ENCODE data around the gene MYO5B. TPM values are rescaled to one million over a fixed set of nuclear protein-coding genes. Genes with fewer than 3 reads are reported as not detected.

MYO5B gene
- polyA plus RNA-seq, 1 donor from 2014 or later, result 0.42 TPM

DNA sequence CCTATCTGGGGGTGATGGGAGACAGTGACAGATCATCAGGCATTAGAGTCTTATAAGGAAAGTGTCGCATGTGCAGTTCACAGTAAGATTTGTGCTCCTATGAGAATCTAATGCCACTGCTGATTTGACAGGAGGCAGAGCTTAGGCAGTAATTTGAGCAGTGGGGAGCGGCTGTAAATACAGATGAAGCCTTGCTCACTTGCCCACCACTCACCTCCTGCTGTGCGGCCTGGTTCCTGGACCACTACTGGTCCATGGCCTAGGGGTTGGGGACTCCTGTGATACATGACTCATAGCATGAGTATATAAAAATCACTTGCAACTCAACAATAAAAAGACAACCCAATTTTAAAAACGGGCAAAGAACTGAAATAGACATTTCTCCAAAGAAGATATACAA, 310.5 kb downstream of the MYO5B start:
- Histone ChIP-seq H3K4me2 (ENCODE audit: low read length) (no peak overlapping the region), H3K27me3 (ENCODE audit: insufficient read depth, low read depth, low read length) (no peaks in the 10 kb centered on the region), H3K79me2 (replicated peaks; ENCODE audit: insufficient read depth, low read length) (no peaks in the 10 kb centered on the region), H3K9me3 (ENCODE audit: low read length) (no peaks in the 10 kb centered on the region), H3K4me3 (ENCODE audit: low read length) (no peak overlapping the region), H2AFZ (ENCODE audit: low read depth, low read length) (no peak overlapping the region), H3F3A (ENCODE audit: insufficient read depth, low read length, poor library complexity, severe bottlenecking) (no peaks in the 10 kb centered on the region), H3K36me3 (ENCODE audit: insufficient read depth, low read length) (no peaks in the 10 kb centered on the region), H3K27ac (ENCODE audit: low read length) (peak overlapping the region; percentile 45), H3K9me2 (ENCODE audit: insufficient read depth, low read length) (no peaks in the 10 kb centered on the region), H3K9ac (ENCODE audit: low read length) (no peak overlapping the region), H4K20me1 (ENCODE audit: insufficient read depth) (no peaks in the 10 kb centered on the region)
- TF ChIP-seq, protein P1, sequence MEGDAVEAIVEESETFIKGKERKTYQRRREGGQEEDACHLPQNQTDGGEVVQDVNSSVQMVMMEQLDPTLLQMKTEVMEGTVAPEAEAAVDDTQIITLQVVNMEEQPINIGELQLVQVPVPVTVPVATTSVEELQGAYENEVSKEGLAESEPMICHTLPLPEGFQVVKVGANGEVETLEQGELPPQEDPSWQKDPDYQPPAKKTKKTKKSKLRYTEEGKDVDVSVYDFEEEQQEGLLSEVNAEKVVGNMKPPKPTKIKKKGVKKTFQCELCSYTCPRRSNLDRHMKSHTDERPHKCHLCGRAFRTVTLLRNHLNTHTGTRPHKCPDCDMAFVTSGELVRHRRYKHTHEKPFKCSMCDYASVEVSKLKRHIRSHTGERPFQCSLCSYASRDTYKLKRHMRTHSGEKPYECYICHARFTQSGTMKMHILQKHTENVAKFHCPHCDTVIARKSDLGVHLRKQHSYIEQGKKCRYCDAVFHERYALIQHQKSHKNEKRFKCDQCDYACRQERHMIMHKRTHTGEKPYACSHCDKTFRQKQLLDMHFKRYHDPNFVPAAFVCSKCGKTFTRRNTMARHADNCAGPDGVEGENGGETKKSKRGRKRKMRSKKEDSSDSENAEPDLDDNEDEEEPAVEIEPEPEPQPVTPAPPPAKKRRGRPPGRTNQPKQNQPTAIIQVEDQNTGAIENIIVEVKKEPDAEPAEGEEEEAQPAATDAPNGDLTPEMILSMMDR (IDR thresholded peaks at IDR 0.05; ENCODE audit: poor library complexity, severe bottlenecking), result no peak
- no peak for TF ChIP-seq SMC3 (conservative IDR thresholded peaks at IDR 0.05; ENCODE audit: poor library complexity)
- TF ChIP-seq RAD21 (conservative IDR thresholded peaks at IDR 0.05), result no peak
- TF ChIP-seq POLR2AphosphoS5 (IDR thresholded peaks at IDR 0.05), result peak; percentile 45
- no peak for TF ChIP-seq EZH2 (IDR thresholded peaks at IDR 0.05; ENCODE audit: borderline replicate concordance, insufficient read depth, low read length, poor library complexity, severe bottlenecking)
- TF ChIP-seq, protein P2, sequence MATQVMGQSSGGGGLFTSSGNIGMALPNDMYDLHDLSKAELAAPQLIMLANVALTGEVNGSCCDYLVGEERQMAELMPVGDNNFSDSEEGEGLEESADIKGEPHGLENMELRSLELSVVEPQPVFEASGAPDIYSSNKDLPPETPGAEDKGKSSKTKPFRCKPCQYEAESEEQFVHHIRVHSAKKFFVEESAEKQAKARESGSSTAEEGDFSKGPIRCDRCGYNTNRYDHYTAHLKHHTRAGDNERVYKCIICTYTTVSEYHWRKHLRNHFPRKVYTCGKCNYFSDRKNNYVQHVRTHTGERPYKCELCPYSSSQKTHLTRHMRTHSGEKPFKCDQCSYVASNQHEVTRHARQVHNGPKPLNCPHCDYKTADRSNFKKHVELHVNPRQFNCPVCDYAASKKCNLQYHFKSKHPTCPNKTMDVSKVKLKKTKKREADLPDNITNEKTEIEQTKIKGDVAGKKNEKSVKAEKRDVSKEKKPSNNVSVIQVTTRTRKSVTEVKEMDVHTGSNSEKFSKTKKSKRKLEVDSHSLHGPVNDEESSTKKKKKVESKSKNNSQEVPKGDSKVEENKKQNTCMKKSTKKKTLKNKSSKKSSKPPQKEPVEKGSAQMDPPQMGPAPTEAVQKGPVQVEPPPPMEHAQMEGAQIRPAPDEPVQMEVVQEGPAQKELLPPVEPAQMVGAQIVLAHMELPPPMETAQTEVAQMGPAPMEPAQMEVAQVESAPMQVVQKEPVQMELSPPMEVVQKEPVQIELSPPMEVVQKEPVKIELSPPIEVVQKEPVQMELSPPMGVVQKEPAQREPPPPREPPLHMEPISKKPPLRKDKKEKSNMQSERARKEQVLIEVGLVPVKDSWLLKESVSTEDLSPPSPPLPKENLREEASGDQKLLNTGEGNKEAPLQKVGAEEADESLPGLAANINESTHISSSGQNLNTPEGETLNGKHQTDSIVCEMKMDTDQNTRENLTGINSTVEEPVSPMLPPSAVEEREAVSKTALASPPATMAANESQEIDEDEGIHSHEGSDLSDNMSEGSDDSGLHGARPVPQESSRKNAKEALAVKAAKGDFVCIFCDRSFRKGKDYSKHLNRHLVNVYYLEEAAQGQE (IDR thresholded peaks at IDR 0.05; ENCODE audit: borderline replicate concordance), result no peak
- no peak for TF ChIP-seq MXI1 (conservative IDR thresholded peaks at IDR 0.05; ENCODE audit: poor library complexity, severe bottlenecking)
- TF ChIP-seq EP300 (conservative IDR thresholded peaks at IDR 0.05; ENCODE audit: poor library complexity, severe bottlenecking), result peak; percentile 38
- no peak for TF ChIP-seq TAF1 (IDR thresholded peaks at IDR 0.05; ENCODE audit: low read depth)

DNA sequence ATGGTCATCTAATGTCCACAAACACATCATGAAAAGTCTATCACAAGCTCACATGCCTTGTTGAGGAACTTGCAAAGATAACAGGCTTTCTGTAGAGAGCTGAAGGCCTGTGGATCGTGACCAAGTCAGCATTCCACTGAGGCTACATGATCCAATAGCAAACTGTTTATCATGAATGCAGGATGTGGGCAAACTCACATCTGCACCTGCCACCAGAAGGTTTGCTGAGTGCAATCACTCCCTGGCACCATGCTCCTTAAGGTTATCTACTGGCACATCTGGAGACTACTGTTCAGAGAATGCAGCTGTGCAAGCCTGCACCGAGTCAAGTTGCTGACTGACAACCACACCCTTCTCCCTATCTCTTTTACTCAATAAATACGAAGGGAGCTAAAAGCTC, 314.3 kb downstream of the MYO5B start:
- Histone ChIP-seq H3K9ac (ENCODE audit: low read length) (no peak overlapping the region), H3K36me3 (ENCODE audit: insufficient read depth, low read length) (no peaks in the 10 kb centered on the region), H2AFZ (ENCODE audit: low read depth, low read length) (no peak overlapping the region), H3F3A (ENCODE audit: insufficient read depth, low read length, poor library complexity, severe bottlenecking) (no peaks in the 10 kb centered on the region), H4K20me1 (ENCODE audit: insufficient read depth) (no peaks in the 10 kb centered on the region), H3K79me2 (replicated peaks; ENCODE audit: insufficient read depth, low read length) (no peaks in the 10 kb centered on the region), H3K9me2 (ENCODE audit: insufficient read depth, low read length) (no peaks in the 10 kb centered on the region), H3K27ac (ENCODE audit: low read length) (no peak overlapping the region), H3K27me3 (ENCODE audit: insufficient read depth, low read depth, low read length) (no peaks in the 10 kb centered on the region), H3K4me2 (ENCODE audit: low read length) (no peak overlapping the region), H3K9me3 (ENCODE audit: low read length) (no peaks in the 10 kb centered on the region), H3K4me3 (ENCODE audit: low read length) (no peak overlapping the region)
- TF ChIP-seq RAD21 (conservative IDR thresholded peaks at IDR 0.05) (no peak), EZH2 (IDR thresholded peaks at IDR 0.05; ENCODE audit: borderline replicate concordance, insufficient read depth, low read length, poor library complexity, severe bottlenecking) (no peak), SMC3 (conservative IDR thresholded peaks at IDR 0.05; ENCODE audit: poor library complexity) (no peak), MXI1 (conservative IDR thresholded peaks at IDR 0.05; ENCODE audit: poor library complexity, severe bottlenecking) (no peak), EP300 (conservative IDR thresholded peaks at IDR 0.05; ENCODE audit: poor library complexity, severe bottlenecking) (no peak), POLR2AphosphoS5 (IDR thresholded peaks at IDR 0.05) (no peak), TAF1 (IDR thresholded peaks at IDR 0.05; ENCODE audit: low read depth) (no peak)
- TF ChIP-seq, protein P2 (IDR thresholded peaks at IDR 0.05; ENCODE audit: borderline replicate concordance), result no peak
- TF ChIP-seq, protein P1 (IDR thresholded peaks at IDR 0.05; ENCODE audit: poor library complexity, severe bottlenecking), result no peak
